GM18868 (cell line): ENCODE results near the gene MPND.

Experiments used
- ATAC-seq: cut with Tn5 transposase; IDR thresholded peaks from one replicate; pipeline ENCODE4 v1.9.1; 2021; ENCODE audit warnings: mild to moderate bottlenecking, moderate library complexity; ENCODE audit not compliant: unreplicated experiment

MPND gene

DNA sequence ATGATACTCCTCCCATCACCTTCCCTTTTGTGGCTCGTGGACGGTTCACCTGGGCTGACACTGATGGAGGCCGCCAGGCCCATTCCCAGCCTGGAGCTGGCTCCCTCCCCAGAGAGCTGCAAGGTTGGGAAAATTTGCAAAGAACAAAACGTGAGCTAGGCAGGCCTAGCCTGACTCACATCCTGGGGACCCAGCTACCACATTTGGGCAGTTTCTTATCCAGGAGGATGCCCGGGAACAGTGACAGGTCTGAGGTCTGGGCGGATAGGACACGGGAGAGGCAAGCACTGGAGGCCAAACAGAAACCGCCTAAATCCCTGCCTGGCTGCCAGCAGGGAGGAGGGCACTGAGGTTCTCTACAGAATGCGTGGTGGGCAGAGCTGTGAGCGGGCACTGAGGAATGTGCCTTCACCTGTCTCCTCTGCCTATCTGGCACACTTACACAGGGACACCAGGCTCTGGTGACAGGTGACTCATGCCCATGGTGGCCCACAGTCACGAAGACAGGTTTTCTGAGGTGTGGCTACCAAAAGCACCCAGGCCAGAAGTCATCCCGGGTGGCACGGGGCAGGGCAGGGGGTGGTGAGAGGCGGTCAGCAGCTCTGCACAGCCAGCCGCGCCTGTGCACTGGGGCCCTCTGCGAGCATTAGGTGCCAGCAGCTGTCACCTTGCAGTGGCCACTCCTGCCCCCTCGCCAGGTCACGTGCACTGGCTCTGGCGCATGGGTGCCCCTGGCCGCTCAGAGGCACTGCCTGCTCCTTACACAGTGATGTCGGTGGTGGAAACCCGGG lies 33.8 kb downstream of the MPND start:
- no peak for ATAC-seq

- no peak for ATAC-seq
Observed at GRCh38 chr19:4378886-4379285, 35.5 kb downstream of the MPND start.

- ATAC-seq = no peak
Observed at GRCh38 chr19:4379383-4380253, 36.3 kb downstream of the MPND start.

- ATAC-seq = no peak
Observed at GRCh38 chr19:4380254-4380727, 36.9 kb downstream of the MPND start.

DNA sequence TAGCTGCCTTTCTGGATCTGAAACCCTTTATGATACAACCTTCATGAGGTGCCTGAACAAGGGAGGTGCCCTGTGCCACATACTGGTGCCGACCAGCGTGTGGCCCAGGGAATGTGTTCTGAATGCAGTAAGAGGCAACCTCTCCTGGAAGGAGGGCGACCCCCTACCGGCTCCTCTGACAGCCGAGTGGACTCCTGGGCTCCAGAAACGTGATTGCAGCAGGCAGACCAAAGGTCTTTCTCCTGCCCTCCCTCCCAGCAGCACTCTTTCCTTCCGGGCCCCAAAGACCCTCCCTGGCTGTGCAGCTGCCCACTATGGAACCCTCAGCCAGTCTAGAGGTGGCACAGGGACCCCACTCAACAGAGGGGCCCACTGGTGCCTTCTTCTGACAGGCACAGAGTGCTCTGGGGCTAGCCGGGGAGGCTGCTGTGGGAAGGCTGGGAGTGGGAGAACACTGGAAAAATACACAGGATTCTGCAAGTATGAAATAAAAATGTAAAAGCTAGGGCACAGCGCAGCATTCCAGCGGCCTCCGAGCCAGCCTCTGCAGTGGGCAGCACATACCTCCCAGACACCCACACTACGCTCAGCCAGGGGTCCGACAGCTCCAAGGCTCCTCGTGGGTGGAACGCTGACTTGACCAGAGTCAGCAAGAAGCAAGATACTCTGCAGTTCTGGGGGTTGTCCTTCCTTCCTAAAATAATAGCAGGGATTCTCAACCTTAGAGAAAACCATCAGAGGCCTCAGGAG lies 42.1 kb downstream of the MPND start:
- no peak for ATAC-seq

- ATAC-seq = no peak
Observed at GRCh38 chr19:4386041-4386782, 42.9 kb downstream of the MPND start.

- no peak for ATAC-seq
Observed at GRCh38 chr19:4388337-4389063, 45.1 kb downstream of the MPND start.

DNA sequence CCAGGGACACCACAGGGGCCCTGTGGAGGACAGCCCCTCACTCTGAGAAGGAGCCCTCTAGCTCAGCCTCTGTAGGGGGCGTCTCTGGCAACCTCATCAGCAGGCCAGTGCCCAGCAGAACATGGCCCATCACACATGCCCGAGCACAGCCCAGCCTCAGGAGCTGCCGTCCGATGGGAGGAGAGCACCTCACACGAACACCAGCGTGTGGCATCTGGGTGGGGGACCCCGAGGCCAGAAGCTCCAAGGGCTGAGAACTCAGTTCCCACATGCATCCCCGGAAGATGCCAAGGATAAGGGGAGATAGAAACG lies 45.7 kb downstream of the MPND start:
- ATAC-seq = no peak

DNA sequence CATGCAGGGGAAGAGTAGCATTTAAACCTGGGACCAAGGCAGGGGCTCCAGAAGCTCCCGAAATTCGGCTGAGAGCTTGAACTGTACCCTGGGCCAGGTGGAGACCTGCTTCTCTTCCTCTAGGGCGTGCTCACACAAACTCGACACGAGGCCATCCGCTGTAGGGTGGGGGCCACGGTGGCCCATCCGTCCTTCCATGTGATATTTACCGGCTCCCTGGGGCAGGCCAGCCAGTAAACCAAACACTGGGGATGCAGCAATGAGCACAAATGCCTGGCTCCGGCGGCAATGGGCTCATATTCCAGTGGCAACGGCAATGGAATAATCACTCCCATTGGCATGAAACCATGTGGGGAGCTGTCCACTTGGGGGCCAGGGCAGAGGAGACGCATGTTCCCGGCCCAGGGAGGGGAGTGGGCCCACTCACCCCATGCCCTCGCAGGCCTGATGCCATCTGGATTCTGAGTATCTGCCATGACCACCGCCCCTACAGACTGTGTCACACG lies 46.2 kb downstream of the MPND start:
- ATAC-seq = no peak

DNA sequence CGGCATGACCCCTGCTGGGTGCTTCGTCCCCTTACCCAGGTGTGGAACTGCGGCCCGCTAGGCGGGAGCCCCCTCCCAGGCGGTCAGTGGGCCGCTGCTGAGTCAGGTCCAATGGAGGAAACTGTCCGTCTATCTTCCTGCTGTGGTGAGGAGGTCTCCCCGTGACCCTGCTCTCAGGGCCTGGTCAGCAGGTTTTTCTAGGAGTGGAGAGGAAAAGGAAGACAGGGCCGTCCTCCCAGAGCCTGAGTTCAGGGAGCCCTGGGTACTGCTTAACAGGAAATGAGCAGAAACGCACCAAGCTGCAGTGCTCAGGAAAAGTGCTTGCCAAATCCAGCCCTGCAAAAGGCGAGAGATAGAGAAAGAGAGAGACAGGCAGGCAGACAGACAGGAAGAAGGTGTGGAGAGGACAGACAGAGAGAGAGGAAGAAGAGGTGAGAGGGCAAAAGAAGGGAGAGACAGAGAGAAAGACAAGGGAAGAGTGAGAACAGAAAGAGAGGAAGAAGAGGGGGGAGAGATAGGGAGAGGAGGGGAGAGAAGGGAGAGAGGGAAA lies 46.7 kb downstream of the MPND start:
- ATAC-seq = no peak

DNA sequence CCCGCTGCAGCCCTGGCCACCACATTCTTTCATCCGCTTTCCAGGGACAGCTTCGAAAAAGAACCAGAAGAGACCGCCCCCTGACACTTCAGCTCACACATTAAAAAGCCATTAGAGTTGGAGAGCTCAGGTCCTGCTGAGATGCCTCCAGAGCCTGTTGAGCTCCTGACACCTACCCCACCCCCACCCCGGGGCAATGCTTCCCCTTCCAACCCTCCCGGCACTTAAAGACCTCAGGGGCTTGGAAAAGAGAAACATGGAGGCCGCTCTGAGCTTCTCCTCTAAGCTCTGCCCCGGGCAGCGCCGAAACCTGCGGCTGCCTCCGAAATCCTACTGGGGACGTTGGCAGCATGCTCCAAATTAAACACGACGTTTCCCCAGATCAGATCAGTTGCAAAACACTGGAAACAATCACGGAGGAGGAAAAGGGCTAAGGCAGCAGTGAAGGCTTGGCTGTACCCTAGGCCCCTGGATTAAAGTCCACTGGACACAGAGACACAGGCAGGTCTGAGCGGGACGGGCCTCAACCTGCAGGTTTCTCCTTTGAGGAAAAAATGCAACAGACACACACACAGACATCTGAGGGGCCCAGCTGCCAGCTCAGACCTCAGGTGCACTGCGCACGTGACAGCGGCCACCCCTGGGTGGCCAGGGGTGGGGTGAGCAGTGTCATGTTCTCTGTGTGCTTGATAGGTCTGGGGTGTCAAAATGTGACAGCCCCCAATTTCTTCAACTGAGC lies 47.4 kb downstream of the MPND start:
- ATAC-seq = no peak

GRCh38 chr19:4391306-4391693 lies 47.9 kb downstream of the MPND start:
- no peak for ATAC-seq

DNA sequence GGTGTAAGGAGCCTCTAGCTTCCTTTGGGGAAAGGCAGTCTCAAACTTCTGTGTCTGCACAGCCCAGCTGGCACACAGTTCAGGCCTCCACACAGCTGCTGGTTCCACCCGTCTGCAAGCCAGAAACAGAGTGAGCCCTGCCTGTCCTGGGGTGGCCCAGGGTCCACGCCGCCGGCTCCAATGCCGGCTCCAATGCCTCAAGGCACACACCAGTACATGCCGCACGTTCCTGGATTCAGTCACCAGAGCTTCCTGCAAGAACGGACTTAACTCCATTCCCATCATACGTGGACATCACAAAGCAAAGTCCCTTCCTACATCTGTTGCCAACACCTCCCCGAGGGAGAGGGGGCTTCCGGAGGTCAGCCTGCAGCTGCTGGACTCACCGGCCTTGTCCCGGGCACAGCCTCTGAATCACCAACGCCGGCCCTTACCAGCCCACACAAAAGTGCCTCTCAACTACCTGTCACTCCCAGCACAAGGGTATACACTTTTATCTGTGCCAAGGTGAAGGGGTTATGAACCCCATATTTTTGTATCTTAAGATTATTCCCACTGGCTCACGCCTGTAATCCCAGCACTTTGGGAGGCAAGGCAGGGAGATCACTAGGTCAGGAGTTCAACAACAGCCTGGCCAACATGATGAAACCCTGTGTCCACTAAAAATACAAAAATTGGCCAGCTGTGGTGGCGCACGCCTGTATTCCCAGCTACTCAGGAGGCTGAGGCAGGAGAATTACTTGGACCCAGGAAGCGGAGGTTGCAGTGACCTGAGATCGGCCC lies 48.5 kb downstream of the MPND start:
- ATAC-seq = no peak

GRCh38 chr19:4393947-4394590 lies 50.7 kb downstream of the MPND start:
- ATAC-seq = no peak

GRCh38 chr19:4396949-4397783 lies 53.8 kb downstream of the MPND start:
- no peak for ATAC-seq

GRCh38 chr19:4399812-4400134 lies 56.4 kb downstream of the MPND start:
- peak; percentile 3 for ATAC-seq
